GM11168 (cell line): Measurements from ENCODE around the gene GAK.
"Not testable (repeated sequence)": the region's sequence is repeated elsewhere in the genome, so short reads cannot be mapped to it uniquely, and the experiment has no call there.

ENCODE experiments used
- in situ Hi-C: fragments of 300-500 bp; cut with MboI; formaldehyde crosslinking; loops from one replicate; pipeline ENCODE4 v1.12.0; 2022; ENCODE audit warnings: low sequenced_read_pairs; ENCODE audit not compliant: unreplicated experiment

Gene GAK

DNA sequence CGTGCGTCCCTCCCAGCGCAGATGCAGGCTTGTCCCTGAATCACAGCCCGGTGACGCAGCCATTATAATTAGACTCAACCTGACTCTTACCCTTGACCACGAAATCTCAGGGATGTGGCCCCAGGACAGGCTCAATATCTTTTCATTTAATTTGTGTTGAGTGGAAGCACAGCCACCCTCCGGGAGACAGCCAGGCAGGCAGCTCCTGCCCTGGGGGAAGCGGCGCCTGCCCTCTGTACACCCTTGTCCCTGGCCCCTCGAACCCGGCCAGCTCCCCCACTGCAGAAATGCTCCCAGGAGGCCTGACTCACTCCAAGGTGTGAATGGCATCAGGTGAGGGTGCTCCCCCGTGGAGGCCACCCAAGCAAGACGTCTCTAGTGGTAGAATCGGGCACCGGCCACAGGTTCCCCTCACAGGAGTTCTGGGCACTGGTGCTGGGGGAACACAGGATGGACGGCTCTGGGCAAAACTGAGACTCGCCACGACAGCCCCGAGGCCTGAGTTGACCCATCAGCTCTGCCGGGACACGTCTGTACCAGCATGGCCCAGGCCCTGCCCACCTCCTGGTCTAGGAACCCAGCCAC, 108.8 kb downstream of the GAK start:
- in situ Hi-C loops, result no loop called here

DNA sequence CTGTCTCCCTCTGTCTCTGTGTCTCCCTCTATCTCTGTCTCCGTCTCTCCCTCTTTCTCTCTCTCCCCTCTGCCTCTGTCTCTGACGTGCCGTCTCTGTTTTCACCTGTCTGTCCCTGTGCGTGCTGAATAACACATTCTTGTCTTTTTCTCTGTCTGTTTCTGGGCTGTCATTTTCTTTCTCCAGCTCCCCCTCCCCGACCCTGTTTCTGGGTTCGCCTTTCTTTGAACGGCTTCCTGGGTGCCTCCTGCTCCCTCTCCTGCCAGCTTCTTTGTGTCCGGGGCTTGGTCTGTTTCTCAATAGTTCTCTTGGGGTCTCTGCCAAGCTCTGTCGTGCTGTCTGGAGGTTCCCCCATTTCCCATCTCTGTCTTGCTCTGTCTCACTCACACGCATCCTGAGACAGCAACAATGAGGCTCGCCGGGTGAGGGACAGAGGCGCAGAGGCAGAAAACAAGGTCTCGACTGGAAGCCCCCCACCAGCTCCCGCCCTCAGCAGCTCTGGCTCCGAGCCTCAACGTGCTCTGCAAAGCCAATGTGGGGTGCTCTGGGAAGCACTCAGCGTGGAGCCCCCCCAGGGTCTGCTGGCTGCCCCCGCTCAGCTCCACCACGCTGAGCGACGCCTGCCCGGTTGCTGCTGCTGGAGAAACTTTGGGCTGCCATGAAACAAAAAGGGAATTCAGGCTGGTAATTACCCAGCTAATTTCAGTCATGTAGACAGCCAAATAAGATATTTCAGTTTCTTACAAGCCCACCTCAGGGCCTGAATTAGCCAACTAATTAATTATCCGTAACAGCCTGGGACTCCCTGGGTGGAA, 109.5 kb downstream of the GAK start:
- in situ Hi-C loops, result no loop called here

DNA sequence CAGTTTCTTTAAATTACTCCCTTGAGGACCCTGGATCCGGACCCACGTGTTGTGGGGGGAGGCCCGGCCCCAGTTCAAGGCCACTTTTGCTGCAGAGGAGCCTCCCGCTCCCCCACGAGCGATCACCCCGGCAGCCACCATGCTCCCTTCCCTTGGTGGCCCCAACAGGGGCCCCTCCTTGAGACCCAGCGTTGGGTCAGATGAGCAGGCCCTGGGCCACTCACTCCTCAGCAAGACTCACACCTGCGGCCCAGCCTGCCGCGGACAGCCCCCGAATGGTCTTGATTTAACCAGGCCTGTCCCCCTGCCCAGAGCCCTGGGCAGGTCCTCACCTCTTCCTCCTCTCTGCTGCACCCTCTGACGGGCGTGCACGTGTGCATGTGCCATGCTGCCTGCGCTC, 110.5 kb downstream of the GAK start:
- in situ Hi-C loops, result no loop called here

DNA sequence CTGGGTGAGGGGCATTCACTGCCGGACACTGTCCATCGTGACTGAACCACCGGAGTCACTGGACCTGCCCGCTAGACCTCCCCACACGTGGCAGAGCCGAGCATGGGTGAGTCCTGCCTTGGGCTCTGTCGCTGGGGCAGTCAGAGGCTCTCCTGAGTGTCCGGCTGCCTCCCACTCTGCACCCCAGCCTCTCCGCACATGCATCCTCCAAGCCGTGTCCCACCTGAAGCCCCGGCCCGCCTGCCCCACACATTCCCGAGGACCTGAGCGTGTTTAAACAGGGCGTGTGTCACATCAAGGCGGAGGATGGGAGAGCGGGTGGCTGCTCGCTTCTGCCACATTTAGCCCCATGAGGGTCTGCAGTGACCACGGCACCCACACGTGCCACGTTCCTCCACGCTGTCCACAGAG, 110.9 kb downstream of the GAK start:
- in situ Hi-C loops, result no loop called here

DNA sequence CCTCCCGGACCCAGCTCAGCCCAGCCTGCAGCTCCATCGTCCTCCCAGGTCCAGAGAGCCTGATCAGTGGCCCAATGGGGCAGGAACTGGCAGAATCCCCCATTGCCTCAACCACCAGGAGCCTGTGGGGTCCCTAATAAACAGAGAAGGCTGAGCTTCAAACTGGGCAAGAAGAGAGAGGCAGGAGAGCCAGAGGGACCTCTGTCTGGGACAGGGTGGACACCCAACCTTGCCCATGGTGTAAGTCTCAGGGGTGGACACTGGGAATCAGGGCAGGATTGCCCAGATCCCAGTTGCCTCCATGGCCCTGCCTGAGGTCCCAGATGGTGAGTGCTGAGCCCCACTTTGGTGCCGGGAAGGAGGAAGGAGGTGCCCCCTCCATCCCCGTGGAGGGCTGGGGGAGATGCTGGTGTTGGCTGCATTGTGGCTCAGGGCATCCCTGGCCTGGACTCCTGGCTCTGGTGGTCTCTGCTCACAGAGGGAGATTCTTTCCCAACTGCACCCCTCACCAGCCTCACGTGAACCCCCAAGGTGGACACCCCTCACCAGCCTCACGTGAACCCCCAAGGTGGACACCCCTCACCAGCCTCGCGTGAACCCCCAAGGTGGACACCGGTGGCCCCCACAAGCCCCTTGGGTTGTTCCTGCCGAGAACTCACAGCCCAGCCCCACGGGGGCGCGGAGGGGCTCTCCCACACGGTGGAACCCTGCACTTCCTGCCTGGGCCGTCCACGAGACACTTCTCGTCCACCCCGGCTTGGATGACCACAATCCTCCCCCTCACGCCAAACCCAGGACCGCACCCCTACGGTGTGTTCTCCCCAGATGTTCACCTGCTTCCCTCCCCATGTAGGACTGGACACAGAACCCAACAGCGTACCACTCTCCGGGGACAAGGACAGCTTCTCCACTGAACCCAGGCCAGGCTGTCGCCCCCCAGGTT, 111.6 kb downstream of the GAK start:
- in situ Hi-C loops, result no loop called here

DNA sequence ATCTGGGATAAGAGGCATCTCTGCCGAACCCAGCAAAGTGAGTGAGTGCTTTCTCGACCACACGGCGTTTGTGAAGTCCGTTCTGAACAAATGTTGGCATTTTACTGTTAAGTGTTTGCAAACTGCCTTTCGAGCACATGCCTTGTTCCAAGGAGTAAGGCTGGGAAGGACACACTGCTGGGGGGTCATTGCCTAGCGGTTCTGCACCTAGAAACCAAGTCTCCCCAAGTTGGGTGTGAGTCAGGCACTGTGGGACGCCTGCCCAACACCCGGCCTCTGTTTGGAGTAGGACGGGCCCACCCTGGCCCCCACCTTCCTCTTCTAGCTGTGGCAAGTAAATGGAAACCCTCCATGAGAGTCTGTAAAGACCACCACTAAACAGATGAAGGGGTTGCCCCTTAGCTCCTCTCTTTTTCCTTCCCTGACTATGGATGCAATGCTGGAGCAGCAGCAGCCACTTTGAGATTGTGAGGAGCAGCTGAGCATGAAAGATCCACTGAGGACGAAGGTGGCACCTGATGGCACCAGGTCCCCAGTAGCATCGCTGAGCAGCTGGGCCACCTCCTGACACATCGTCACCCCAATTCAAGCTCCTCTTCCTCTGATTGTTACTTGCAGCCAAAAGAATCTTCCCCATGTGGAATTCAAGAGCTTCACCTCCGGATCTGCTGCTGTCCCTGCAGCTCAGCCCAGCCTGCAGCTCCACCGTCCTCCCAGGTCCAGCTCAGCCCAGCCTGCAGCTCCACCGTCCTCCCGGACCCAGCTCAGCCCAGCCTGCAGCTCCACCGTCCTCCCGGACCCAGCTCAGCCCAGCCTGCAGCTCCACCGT, 112.5 kb downstream of the GAK start:
- in situ Hi-C loops, result no loop called here

DNA sequence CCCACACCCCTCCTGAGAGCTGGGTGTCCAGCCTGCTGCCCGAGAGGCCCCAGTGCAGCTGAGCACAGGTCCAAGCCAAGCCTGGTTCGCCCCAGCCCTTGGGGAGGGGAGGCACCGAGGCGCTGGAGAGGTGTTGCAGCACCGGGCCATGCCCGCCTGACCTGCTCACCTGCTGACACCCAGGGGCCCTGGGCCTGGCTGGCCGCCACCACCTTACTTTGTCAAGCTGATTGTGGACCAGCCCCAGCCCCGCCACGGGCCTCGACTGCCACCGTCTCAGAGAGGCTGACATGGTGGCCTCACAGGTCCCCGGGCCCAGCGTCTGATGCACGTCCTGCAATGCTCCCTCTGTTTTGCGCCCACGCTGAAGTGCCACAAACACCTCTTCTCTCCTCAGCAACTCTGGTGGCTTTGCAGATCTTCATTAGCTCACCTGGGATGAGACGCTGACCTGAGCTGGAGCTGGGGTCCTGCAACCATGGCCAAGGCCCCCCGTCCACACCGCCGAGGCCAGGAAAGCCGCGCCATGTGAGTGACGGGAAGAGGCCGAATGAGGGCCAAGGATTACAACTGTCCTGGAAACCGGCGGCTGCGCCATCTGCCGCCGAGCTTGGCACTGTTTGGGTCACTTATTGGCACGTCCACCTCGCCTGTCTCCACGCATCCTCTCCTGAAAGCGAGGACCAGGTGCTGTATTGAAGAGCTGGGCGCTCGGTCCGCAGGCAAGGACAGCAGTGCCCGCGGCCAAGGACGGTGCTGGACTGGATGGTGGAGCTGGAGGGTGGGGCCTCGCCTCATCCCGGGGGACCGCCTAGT, 113.8 kb downstream of the GAK start:
- in situ Hi-C loops, result no loop called here

DNA sequence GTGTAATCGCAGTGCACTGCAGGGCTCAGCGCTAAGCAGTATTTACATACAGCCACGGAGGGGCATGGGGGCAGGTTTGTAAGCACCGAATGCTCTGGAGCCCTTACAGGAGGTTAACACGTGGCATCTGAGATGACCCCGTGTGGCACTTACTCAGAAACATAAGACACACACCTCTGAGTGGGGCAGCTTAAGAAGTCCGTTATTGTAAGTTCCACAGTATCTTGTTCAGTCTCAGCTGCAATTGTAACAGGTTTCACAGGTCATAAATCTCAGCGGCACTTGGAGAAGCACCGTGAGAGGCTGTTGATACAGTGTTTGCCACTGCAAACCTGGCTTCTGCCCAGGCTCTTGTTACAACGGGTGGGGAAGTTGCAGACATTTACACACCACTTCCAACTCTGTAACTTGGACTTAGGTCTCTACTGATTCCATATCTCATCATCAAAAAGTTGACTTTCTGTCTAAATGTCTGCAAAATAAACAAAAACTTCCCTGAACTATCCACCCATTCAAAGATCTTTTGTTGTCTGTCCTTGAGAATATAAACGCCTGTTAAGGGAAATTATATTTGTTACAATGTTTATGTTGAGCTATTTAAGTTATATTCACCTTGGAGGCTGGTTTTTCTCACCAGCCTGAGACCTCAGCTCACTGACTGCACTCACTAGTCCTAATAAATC, 116.5 kb downstream of the GAK start:
- in situ Hi-C loops, result no loop called here

DNA sequence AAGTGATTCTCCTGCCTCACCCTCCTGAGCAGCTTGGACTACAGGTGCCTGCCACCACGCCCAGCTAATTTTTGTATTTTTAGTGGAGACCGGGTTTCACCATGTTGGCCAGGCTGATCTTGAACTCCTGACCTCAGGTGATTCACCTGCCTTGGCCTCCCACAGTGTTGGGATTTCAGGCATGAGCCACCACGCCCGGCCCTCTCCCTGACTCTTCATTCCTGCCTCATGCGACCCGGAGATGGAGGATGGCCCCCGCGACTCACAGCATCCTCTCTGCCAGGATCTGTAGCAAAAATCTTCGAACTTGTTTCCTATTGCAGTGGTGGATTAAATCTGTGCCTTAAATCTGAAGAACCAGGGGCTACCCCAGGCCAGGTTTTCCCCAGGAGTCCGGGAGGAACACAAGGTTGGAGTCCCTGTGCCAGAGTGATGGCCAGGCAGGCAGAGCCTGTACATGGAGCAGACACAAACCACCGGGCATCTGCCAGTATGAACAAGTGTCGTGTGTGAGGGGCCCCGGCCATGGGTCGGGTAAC, 117.7 kb downstream of the GAK start:
- in situ Hi-C loops, result loop anchor here (5.0 kb wide), 1 partner anchor 48 kb away; no protein-coding TSS in a partner anchor

DNA sequence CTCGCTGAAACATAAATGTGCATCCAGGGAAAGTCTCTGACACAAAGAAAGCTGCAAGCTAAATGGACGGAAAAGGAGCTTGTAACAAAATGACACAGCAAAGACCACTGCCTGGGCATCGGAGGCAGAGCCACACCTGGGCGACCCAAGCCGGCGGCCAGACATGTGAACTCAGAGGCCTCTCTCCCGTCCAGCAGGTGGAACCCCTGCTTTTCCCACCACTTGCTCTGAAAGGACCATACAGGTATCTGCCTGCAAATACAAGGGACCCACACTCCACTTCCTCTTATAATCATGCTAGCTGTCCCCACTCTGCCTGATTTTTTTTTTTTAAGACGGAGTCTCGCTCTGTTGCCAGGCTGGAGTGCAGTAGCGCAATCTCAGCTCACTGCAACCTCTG, 118.2 kb downstream of the GAK start:
- in situ Hi-C loops, result loop anchor here (5.0 kb wide), 1 partner anchor 48 kb away; no protein-coding TSS in a partner anchor

DNA sequence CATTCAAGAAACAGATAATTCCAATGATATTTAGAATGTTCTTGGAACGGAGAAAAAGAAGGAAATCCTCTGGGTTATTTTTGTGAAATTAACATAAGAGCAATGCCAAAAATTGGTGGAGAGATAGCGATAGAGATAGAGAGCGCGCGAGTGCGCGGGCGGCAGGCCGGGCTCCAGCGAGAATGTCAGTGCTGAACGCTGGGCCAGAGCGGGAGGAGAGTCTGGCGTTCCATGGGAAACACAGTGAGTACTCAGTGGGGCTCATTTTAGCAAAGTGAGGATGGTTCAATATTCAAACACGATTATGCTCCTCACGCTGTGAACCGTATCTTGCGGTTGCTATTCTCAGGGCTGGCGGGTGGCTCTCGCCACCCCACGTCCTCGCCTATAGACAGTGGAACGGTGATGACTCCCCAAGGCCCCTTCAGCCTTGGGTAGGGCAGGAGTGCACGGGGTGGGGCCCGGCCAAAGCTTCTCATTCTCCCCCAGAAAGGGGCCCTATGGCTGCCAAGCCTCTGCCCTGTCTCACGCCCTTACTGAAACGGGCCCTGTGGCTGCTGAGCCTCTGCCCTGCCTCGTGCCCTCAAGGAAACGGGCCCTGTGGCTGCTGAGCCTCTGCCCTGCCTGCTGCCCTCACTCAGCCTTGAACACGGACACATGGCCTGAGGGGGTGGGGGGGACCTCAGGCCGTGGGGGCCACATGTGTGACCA, 123.1 kb downstream of the GAK start:
- in situ Hi-C loops, result no loop called here

DNA sequence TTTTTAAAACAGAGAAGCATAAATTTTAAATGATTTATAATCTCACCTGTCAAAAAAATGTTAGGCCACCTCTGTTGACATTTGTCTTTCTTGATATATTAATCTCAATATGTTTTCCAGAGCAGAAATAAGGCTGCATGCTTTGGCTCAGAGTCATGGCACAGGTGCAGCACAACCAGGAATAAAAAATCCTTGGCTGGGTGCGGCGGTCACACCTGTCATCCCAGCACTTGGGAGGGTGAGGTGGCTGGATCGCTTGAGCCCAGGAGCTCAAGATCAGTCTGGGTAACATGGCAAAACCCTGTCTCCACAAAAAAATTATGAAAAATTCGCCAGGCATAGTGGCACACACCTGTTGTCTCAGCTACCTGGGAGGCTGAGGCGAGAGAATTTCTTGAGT, 124.3 kb downstream of the GAK start:
- in situ Hi-C loops, result no loop called here

DNA sequence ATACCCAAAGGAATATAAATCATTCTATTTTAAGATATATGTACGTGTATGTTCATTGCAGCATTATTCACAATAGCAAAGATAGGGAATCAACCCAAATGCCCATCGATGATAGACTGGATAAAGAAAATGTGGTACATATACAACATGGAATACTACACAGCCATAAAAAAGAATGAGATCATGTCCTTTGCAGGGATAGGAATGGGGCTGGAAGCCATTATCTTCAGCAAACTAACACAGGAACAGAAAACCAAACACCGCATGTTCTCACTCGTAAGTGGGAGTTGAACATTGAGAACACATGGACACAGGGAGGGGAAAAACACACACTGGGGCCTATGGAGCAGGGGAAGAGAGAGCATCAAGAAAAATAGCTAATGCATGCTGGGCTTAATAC, 125.1 kb downstream of the GAK start:
- in situ Hi-C loops, result not testable (repeated sequence)

DNA sequence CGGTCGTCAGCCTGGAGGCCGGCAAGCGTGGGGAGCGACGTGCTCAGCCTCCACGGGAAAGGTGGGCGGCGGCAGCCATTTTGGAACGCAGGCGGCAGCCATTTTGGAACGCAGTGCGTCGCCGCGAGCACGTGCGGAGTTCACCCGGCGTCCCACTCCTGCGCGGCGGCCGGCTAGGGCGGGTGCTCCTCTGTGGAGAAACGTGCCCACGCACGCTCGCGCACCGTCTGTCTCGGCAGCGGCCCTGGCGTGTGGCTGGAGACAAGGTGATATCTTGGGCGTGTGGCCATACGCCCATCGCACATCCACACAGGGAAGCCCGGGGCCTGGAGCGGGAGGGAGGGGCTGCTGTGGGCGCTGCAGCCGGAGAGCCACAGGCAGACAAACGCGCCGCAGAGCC, 127.3 kb downstream of the GAK start:
- in situ Hi-C loops, result no loop called here

DNA sequence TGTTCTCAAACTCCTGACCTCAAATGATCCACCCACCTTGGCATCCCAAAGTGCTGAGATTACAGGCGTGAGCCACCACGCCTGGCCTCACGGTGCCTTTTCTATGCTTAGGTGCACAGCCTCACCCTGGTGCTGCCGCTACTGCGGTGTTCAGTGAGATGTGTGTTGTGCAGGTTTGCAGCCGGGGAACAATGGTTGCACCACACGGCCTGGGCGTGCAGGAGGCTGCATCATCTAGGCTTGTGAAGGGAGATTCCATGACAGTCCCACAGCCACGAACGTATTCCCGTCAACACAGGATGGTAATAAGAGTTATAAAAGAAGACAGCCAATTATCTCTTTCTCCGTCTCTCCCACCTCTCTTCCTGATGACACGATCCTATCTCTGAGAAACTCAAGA, 128.2 kb downstream of the GAK start:
- in situ Hi-C loops, result no loop called here

DNA sequence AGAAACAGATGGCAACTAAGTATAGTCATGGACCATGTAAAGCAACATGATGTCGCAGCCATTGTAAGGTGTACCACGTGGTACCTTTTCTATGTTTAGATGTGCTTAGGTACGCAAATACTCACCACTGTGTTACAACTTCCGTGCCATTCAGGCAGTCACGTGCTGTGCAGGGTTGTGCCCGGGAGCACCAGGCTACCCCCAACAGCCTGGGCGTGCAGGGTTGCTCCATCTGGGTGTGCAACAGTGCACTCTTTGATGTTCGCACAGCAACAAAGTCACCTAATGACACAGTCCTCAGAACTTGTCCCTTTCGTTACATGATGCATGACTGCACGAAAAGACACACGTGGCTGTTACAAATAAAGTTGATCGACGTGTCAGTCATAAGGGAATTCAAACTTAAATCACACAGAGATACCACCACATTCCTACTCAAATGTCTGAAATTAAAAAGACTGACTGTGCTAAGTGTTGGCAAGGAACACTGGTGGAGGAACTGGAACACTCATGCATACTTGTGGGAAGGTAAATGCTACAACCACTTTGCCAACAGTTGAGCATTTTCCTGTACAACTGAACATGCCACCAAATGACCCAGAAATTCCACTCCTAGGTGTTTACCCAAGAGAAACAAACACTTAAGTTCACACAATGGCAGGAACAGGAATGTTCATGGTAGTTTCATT, 130.5 kb downstream of the GAK start:
- in situ Hi-C loops, result no loop called here
